GM12878 (cell line): Measurements from ENCODE around the gene OSMR. TPM values are rescaled to one million over a fixed set of nuclear protein-coding genes. Genes with fewer than 3 reads are reported as not detected.

Source experiments
- ATAC-seq: fragments of 200-7000 bp; cut with Tn5 transposase; 3 replicates; pipeline ENCODE4 v1.9.1; 2020; ENCODE audit warnings: mild to moderate bottlenecking, moderate library complexity
- BruUV-seq: library from RNA; stranded (reverse); fragments of 400-500 nt; replicated peaks from 2 replicates; lab custom pipeline; 2021; lab: Mats Ljungman, UMichigan
- CTCF ChIA-PET: fragments of 300-600 bp; sonication (Branson Sonifier 250); formaldehyde crosslinking; extraction: SDS; loops from one replicate; lab custom pipeline; 2021; ENCODE audit warnings: inconsistent platforms; lab: Yijun Ruan, JAX
- POLR2A ChIA-PET: fragments of 350-600 bp; formaldehyde crosslinking; extraction: SDS; loops from one replicate; lab custom pipeline; 2021; ENCODE audit warnings: inconsistent platforms; lab: Charles Lee
- RAD21 ChIA-PET: fragments of 300-600 bp; sonication (Branson Sonifier 250); formaldehyde crosslinking; loops from one replicate; lab custom pipeline; 2023; ENCODE audit warnings: antibody characterized with exemption; ENCODE audit not compliant: unreplicated experiment; lab: Charles Lee
- SMC1A ChIA-PET: fragments of 300-600 bp; sonication (Branson Sonifier 250); formaldehyde crosslinking; loops from one replicate; lab custom pipeline; 2023; ENCODE audit not compliant: unreplicated experiment, uncharacterized antibody; lab: Charles Lee
- DNase-seq: peaks from one replicate; pipeline ENCODE4 v3.0.0-alpha.2; 2011; ENCODE audit warnings: low read depth, low spot score
- FAIRE-seq: peaks from 3 replicates; lab custom pipeline; 2011; peaks lifted over from hg19 to GRCh38; lab: Jason Lieb, UNC
- H2AFZ ChIP-seq: 2 replicates; pipeline ENCODE4 v1.6.0; 2011; ENCODE audit warnings: low read depth, low read length, control low read depth; ENCODE audit not compliant: control insufficient read depth
- H3K27ac ChIP-seq: 2 replicates; pipeline ENCODE4 v1.5.1; 2011; ENCODE audit warnings: control low read depth; ENCODE audit not compliant: control insufficient read depth, insufficient read depth
- H3K27me3 ChIP-seq, 2 experiments: replicated peaks in 1 of 2; 2 replicates each; pipeline versions ENCODE4 v1.6.0 to v1.6.1; 2011; ENCODE audit warnings: low read length in 1 of 2; ENCODE audit not compliant: control insufficient read depth in 2 of 2, insufficient read depth in 2 of 2
- H3K36me3 ChIP-seq, 2 experiments: 2 replicates each; pipeline ENCODE4 v1.5.1; 2011; ENCODE audit warnings: low read length in 1 of 2; ENCODE audit not compliant: control insufficient read depth in 2 of 2, insufficient read depth in 2 of 2
- H3K4me1 ChIP-seq: 2 replicates; pipeline ENCODE4 v1.6.1; 2011; ENCODE audit warnings: mild to moderate bottlenecking, low read length, moderate library complexity, mixed read lengths; ENCODE audit not compliant: control insufficient read depth, insufficient read depth
- H3K4me2 ChIP-seq: 2 replicates; pipeline ENCODE4 v1.6.0; 2011; ENCODE audit warnings: control low read depth; ENCODE audit not compliant: control insufficient read depth, insufficient read depth
- H3K4me3 ChIP-seq: fragments of 200-600 bp; sonication (generic); 2 replicates; pipeline ENCODE4 v1.5.1; 2016
- H3K79me2 ChIP-seq: 2 replicates; pipeline ENCODE4 v1.6.0; 2011; ENCODE audit warnings: low read length; ENCODE audit not compliant: control insufficient read depth, insufficient read depth
- H3K9ac ChIP-seq: 2 replicates; pipeline ENCODE4 v1.8.0; 2011; ENCODE audit warnings: low read length, control low read depth, mixed read lengths; ENCODE audit not compliant: control insufficient read depth, insufficient read depth
- H3K9me3 ChIP-seq: replicated peaks from 3 replicates; pipeline ENCODE4 v1.5.1; 2011; ENCODE audit warnings: mild to moderate bottlenecking, low read length; ENCODE audit not compliant: control insufficient read depth, insufficient read depth
- H4K20me1 ChIP-seq: 2 replicates; pipeline ENCODE4 v1.6.0; 2011; ENCODE audit not compliant: control insufficient read depth, insufficient read depth
- CHD4 ChIP-seq: fragments of 200-600 bp; sonication (generic); IDR thresholded peaks from 2 replicates; pipeline ENCODE4 v1.6.1; 2016; ENCODE audit warnings: mild to moderate bottlenecking
- ESRRA ChIP-seq: IDR thresholded peaks from 2 replicates; pipeline ENCODE4 v1.6.1; 2012; ENCODE audit warnings: mild to moderate bottlenecking, low read length, improper control_type of control experiment
- FOXK2 ChIP-seq: fragments of 450-650 bp; IDR thresholded peaks from 2 replicates; pipeline ENCODE4 v1.6.1; 2017; ENCODE audit warnings: mild to moderate bottlenecking, moderate library complexity
- NBN ChIP-seq: fragments of 450-650 bp; IDR thresholded peaks from 2 replicates; pipeline ENCODE4 v1.6.1; 2016
- RUNX3 ChIP-seq: IDR thresholded peaks from 2 replicates; pipeline ENCODE4 v1.6.1; 2012; ENCODE audit warnings: low read length, inconsistent platforms
- SREBF1 ChIP-seq: IDR thresholded peaks from 2 replicates; pipeline ENCODE4 v1.6.1; 2012; ENCODE audit warnings: mild to moderate bottlenecking, low read length
- SREBF2 ChIP-seq: IDR thresholded peaks from 2 replicates; pipeline ENCODE4 v1.6.1; 2012; ENCODE audit warnings: mild to moderate bottlenecking, low read length
- ZZZ3 ChIP-seq: IDR thresholded peaks from 2 replicates; pipeline ENCODE4 v1.6.1; 2011; ENCODE audit warnings: low read depth; ENCODE audit not compliant: control insufficient read depth, insufficient read length
- WGBS: methylation state at CpG from one replicate; pipeline ENCODE4 v1.1.6; 2016; ENCODE audit warnings: low lambda C conversion rate; ENCODE audit not compliant: insufficient replicate concordance, insufficient coverage; ENCODE audit errors: missing lambda C conversion rate; 5-methylcytosine and 5-hydroxymethylcytosine counted together
- in situ Hi-C: fragments of 300-500 bp; cut with MboI; formaldehyde crosslinking; loops from 9 replicates; pipeline ENCODE4 v1.14.3; 2018; ENCODE audit warnings: mixed read lengths
- intact Hi-C: fragments of 100-400 bp; cut with micrococcal nuclease; formaldehyde crosslinking; loops from one replicate; pipeline ENCODE4 v1.14.2; 2022; ENCODE audit not compliant: unreplicated experiment
- polyA plus RNA-seq, 11 experiments: library from polyadenylated mRNA; depleted of rRNA in 4 of 11; unstranded in 6 of 11; stranded (reverse) in 5 of 11; fragments of >200 nt; fragmentation: Nextera tagmentation in 4 of 11; fragmentation: Illumina TruSeq in 1 of 11; extraction: Ambion mirVana in 4 of 11; extraction: Trizol in 1 of 11; gene quantifications; 1 replicate in 1 of 11; 2 replicates in 10 of 11; pipeline versions ENCODE4 v1.2.1 to v1.2.3, GENCODE V29; 2011 to 2016; ENCODE audit warnings: inconsistent platforms in 2 of 11, missing spikeins in 2 of 11, low read depth in 1 of 11
- total RNA-seq, 4 experiments: library from RNA; depleted of rRNA in 3 of 4; stranded (reverse); fragments of >200 nt in 3 of 4; fragmentation: Illumina TruSeq in 1 of 4; extraction: Trizol in 1 of 4; gene quantifications; 2 replicates each; pipeline versions ENCODE4 v1.2.1 to v1.2.3, GENCODE V29; 2013 to 2021
- TF ChIP-seq, protein P1 (sequence below): IDR thresholded peaks from 2 replicates; pipeline ENCODE4 v1.6.1; 2011; ENCODE audit warnings: low read depth, mild to moderate bottlenecking, low read length, moderate library complexity, borderline replicate concordance; ENCODE audit errors: extremely low read depth

The OSMR gene
- total and polyA plus RNA-seq, 10 of the 15 experiments (the other 5 are each of a cell fraction or from before 2014, with no cell fraction given), result 0.03 to 0.05 TPM; not detected in 8

DNA sequence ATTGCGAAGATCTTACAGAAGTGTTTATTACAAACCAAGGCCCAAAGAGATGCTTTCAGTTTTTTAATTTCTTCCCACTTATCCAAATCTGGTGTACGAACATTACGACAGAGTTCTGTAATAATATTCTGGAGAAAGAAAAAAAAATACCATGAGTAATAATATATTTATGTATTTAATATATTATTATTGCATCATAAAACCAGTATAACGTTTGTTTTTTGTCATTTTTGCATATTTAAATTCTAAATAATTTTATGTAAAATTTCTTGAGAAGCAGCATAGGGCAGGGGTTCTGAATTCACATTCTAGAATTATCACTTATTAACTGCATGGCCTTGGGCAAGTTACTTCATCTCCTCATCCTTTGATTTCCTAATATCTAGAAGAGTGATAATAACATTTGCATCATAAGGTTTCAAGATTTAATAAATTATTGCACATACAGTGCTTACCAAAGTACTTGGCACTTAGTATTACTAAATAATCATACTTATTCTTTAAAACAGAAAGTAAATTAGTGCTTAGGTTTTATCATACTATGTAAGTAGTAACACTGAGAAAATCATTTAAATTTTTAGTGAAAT is 107.7 kb downstream of the OSMR start:
- DNase-seq, result no peak
- TF ChIP-seq NBN (no peak), FOXK2 (no peak), SREBF2 (no peak), CHD4 (no peak), SREBF1 (no peak), ESRRA (no peak)
- TF ChIP-seq, protein P1, sequence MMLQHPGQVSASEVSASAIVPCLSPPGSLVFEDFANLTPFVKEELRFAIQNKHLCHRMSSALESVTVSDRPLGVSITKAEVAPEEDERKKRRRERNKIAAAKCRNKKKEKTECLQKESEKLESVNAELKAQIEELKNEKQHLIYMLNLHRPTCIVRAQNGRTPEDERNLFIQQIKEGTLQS, result no peak
- ATAC-seq, result no peak
- WGBS, result 86% methylated on average over 4 of the region's 4 CpGs
- SMC1A ChIA-PET, result no interaction called here
- H3K4me3 ChIP-seq, result no peak overlapping the region
- H3K27me3 ChIP-seq, result no peaks in the 10 kb centered on the region
- H2AFZ ChIP-seq, result no peak overlapping the region
- CTCF ChIA-PET, result no interaction called here
- intact Hi-C loops, result no loop called here
- BruUV-seq, result no TSS peak
- in situ Hi-C loops, result no loop called here
- H3K9me3 ChIP-seq, result no peaks in the 10 kb centered on the region
- no peaks in the 10 kb centered on the region for H3K79me2 ChIP-seq
- H3K4me2 ChIP-seq, result no peak overlapping the region
- FAIRE-seq, result no peak
- H3K9ac ChIP-seq, result no peak overlapping the region
- no peak overlapping the region for H3K27ac ChIP-seq
- peaks cover 5 to 27% of the 10 kb centered on the region in 2 experiments for H3K36me3 ChIP-seq
- RAD21 ChIA-PET, result no interaction called here
- H4K20me1 ChIP-seq, result no peaks in the 10 kb centered on the region
- no peaks in the 10 kb centered on the region for H3K4me1 ChIP-seq
- POLR2A ChIA-PET, result no interaction called here

DNA sequence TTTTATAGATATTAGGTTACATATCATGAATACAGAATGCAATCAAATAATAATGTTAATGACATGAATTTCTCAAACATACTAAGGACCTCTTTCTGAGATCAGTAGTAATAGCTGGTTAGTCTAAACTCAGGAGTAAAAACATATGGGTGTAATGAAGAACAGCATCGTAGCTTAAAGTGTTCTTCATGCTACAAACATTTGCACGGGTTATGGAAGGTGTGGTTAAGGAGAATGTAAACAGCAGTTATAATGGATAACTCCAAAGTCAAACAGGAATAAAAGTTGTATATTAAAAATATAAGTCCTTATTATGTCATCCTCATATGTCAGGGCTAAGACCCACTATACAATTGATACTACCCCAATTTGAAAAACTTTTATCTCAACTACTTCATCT is 115.9 kb downstream of the OSMR start:
- Histone ChIP-seq H3K27me3 (no peaks in the 10 kb centered on the region), H3K79me2 (no peaks in the 10 kb centered on the region), H4K20me1 (no peaks in the 10 kb centered on the region), H3K4me1 (no peaks in the 10 kb centered on the region), H3K9ac (no peak overlapping the region)
- no peak for DNase-seq
- SMC1A ChIA-PET, result no interaction called here
- TF ChIP-seq ZZZ3 (no peak), RUNX3 (no peak)
- TF ChIP-seq, all 136 proteins: peak for 0
- in situ Hi-C loops, result no loop called here
- no TSS peak for BruUV-seq
- no peaks in the 10 kb centered on the region for H3K9me3 ChIP-seq
- ChIA-PET POLR2A (no interaction called here), CTCF (interaction anchor here (4.8 kb wide), 1 partner anchor 119 kb away, joined by 32 read pairs; no protein-coding TSS in a partner anchor), RAD21 (no interaction called here)
- ATAC-seq, result no peak
- 96% methylated on average over 2 of the region's 2 CpGs for WGBS
- FAIRE-seq, result no peak
- intact Hi-C loops, result no loop called here
- H3K4me3 ChIP-seq, result no peak overlapping the region
- no peak overlapping the region for H2AFZ ChIP-seq
- peaks cover 0 to 12% of the 10 kb centered on the region in 2 experiments; a peak in 1 of 4 replicates for H3K36me3 ChIP-seq
- H3K27ac ChIP-seq, result no peak overlapping the region
- no peak overlapping the region for H3K4me2 ChIP-seq
